ENCODE data around the gene COL13A1.

GRCh38 chr10:69919250-69919649, 117.5 kb downstream of the COL13A1 start:
- TF ChIP-seq ARNTL (CRISPR knock-in tag; IDR thresholded peaks at IDR 0.05; ENCODE audit: borderline replicate concordance, low read depth): no peak
- TF ChIP-seq ZNF565 (CRISPR knock-in tag; conservative IDR thresholded peaks at IDR 0.05; ENCODE audit: low read depth): no peak
- no peak for TF ChIP-seq ISL1 (CRISPR knock-in tag; IDR thresholded peaks at IDR 0.05)
- TF ChIP-seq, protein P1, sequence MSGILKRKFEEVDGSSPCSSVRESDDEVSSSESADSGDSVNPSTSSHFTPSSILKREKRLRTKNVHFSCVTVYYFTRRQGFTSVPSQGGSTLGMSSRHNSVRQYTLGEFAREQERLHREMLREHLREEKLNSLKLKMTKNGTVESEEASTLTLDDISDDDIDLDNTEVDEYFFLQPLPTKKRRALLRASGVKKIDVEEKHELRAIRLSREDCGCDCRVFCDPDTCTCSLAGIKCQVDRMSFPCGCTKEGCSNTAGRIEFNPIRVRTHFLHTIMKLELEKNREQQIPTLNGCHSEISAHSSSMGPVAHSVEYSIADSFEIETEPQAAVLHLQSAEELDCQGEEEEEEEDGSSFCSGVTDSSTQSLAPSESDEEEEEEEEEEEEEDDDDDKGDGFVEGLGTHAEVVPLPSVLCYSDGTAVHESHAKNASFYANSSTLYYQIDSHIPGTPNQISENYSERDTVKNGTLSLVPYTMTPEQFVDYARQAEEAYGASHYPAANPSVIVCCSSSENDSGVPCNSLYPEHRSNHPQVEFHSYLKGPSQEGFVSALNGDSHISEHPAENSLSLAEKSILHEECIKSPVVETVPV (CRISPR knock-in tag; IDR thresholded peaks at IDR 0.05): no peak
- TF ChIP-seq, protein P2, sequence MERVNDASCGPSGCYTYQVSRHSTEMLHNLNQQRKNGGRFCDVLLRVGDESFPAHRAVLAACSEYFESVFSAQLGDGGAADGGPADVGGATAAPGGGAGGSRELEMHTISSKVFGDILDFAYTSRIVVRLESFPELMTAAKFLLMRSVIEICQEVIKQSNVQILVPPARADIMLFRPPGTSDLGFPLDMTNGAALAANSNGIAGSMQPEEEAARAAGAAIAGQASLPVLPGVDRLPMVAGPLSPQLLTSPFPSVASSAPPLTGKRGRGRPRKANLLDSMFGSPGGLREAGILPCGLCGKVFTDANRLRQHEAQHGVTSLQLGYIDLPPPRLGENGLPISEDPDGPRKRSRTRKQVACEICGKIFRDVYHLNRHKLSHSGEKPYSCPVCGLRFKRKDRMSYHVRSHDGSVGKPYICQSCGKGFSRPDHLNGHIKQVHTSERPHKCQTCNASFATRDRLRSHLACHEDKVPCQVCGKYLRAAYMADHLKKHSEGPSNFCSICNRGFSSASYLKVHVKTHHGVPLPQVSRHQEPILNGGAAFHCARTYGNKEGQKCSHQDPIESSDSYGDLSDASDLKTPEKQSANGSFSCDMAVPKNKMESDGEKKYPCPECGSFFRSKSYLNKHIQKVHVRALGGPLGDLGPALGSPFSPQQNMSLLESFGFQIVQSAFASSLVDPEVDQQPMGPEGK (CRISPR knock-in tag; IDR thresholded peaks at IDR 0.05; ENCODE audit: borderline replicate concordance): no peak
- no peak for TF ChIP-seq SNAI2 (CRISPR knock-in tag; IDR thresholded peaks at IDR 0.05)

All from SK-N-SH treated with all-trans-retinoic acid at 6 μM for 48 hours (cell line).